Measurements from ENCODE around the gene TRIM29. TPM values are rescaled to one million over a fixed set of nuclear protein-coding genes. Genes with fewer than 3 reads are reported as not detected.

Gene TRIM29
- total and polyA plus RNA-seq, 2 of the 4 experiments (the other 2 are of a cell fraction): not detected

GRCh38 chr11:120149246-120149645, 11.3 kb upstream of the TRIM29 start:
- no peak overlapping the region for H4K91ac ChIP-seq (ENCODE audit: insufficient read depth, low read depth, low read length)
- no peak overlapping the region for H2AFZ ChIP-seq (replicated peaks; ENCODE audit: low read length, poor library complexity)
- WGBS, 2 experiments (ENCODE audit: extremely low coverage in 2 of 2, insufficient read length in 1 of 2): no CpG with 5 or more reads among the region's 3 CpGs
- no TSS peak for BruUV-seq (replicated peaks)
- no peaks in the 10 kb centered on the region for H4K20me1 ChIP-seq (ENCODE audit: insufficient read depth, low read length)
- no peak overlapping the region for H3K23ac ChIP-seq (ENCODE audit: low read depth, low read length)
- POLR2A ChIA-PET (ENCODE audit: unreplicated experiment): no interaction called here
- H3K79me1 ChIP-seq (ENCODE audit: low read depth in 1 of 2, low read length in 2 of 2): no peaks in the 10 kb centered on the region
- DNase-seq: no peak
- H2AK5ac ChIP-seq (ENCODE audit: low read depth, low read length): no peak overlapping the region
- H3K27ac ChIP-seq (ENCODE audit: insufficient read depth, low read length): no peak overlapping the region
- H2BK20ac ChIP-seq (ENCODE audit: low read depth, low read length): no peak overlapping the region
- H3K4me2 ChIP-seq (ENCODE audit: low read depth, low read length): no peak overlapping the region
- H3K14ac ChIP-seq (replicated peaks; ENCODE audit: low read depth, low read length): no peak overlapping the region
- H3K4me3 ChIP-seq (ENCODE audit: insufficient read depth, low read depth, low read length): no peak overlapping the region
- no peak for TF ChIP-seq CEBPB (IDR thresholded peaks at IDR 0.05; ENCODE audit: low read depth, low read length)
- no peak for TF ChIP-seq SMC3 (IDR thresholded peaks at IDR 0.05; ENCODE audit: low read depth, low read length)
- no peak overlapping the region for H4K5ac ChIP-seq (ENCODE audit: low read depth, low read length)
- no peaks in the 10 kb centered on the region for H3K4me1 ChIP-seq (ENCODE audit: control insufficient read depth, insufficient read depth, low read length)
- no peak overlapping the region for H3K18ac ChIP-seq (ENCODE audit: low read depth, low read length)
- no peak overlapping the region for H2BK5ac ChIP-seq (ENCODE audit: low read depth, low read length, poor library complexity, severe bottlenecking)
- no peak overlapping the region for H3K56ac ChIP-seq (ENCODE audit: extremely low read depth, insufficient read depth, low read length)
- no peaks in the 10 kb centered on the region for H3K9me3 ChIP-seq (ENCODE audit: control insufficient read depth, insufficient read depth, low read length)
- no peak overlapping the region for H4K8ac ChIP-seq (ENCODE audit: low read depth in 2 of 2, low read length in 2 of 2)
- intact Hi-C loops (cut with micrococcal nuclease): no loop called here
- H2BK15ac ChIP-seq (ENCODE audit: low read depth, low read length): no peak overlapping the region
- no peak overlapping the region for H3K9ac ChIP-seq (ENCODE audit: low read depth, low read length)
- no peak for ATAC-seq (ENCODE audit: low read depth)
- no peaks in the 10 kb centered on the region for H3K36me3 ChIP-seq (ENCODE audit: control insufficient read depth, insufficient read depth, low read length)
- in situ Hi-C loops (cut with MboI; ENCODE audit: low sequenced_read_pairs): no loop called here
- H3K27me3 ChIP-seq (ENCODE audit: control insufficient read depth, insufficient read depth, low read length): peaks cover 35% of the 10 kb centered on the region
- no peak overlapping the region for H3K4ac ChIP-seq (ENCODE audit: low read depth, low read length)
- no peaks in the 10 kb centered on the region for H3K9me1 ChIP-seq (ENCODE audit: insufficient read depth, low read length)
- CTCF ChIA-PET: no interaction called here
- dilution Hi-C loops (cut with HindIII; ENCODE audit: low sequenced_read_pairs, unreplicated experiment): no loop called here
- no peak overlapping the region for H2AK9ac ChIP-seq (replicated peaks; ENCODE audit: low read depth, low read length, poor library complexity)
- H2BK120ac ChIP-seq (ENCODE audit: low read depth, low read length): no peak overlapping the region

Data from IMR-90 (cell line).